Left ventricle myocardium inferior (tissue), 1 donor: Measurements from ENCODE around the gene TGFB1I1. TPM values are rescaled to one million over a fixed set of nuclear protein-coding genes. Genes with fewer than 3 reads are reported as not detected.
A peak's percentile ranks its signal among the peaks of the same experiment; 100 is the strongest.
"Not testable (repeated sequence)": the region's sequence is repeated elsewhere in the genome, so short reads cannot be mapped to it uniquely, and the experiment has no call there.

ENCODE experiments used
- DNase-seq: peaks from one replicate; pipeline ENCODE4 v3.0.0-alpha.2; 2020
- H3K27ac ChIP-seq: fragments of 200-600 bp; replicated peaks from 2 replicates; pipeline ENCODE4 v1.8.0; 2021
- H3K27me3 ChIP-seq: fragments of 200-600 bp; 2 replicates; pipeline ENCODE4 v1.8.0; 2021; ENCODE audit warnings: low read depth
- H3K36me3 ChIP-seq: fragments of 200-600 bp; 2 replicates; pipeline ENCODE4 v1.8.0; 2021
- H3K4me1 ChIP-seq: fragments of 200-600 bp; 2 replicates; pipeline ENCODE4 v1.8.0; 2021
- H3K4me3 ChIP-seq: fragments of 200-600 bp; 2 replicates; pipeline ENCODE4 v1.8.0; 2021; ENCODE audit warnings: mild to moderate bottlenecking, moderate library complexity
- H3K9me3 ChIP-seq: fragments of 200-600 bp; replicated peaks from 2 replicates; pipeline ENCODE4 v1.8.0; 2021
- intact Hi-C: fragments of 100-400 bp; cut with micrococcal nuclease; formaldehyde crosslinking; loops from one replicate; pipeline ENCODE4 v1.11.0; 2022
- total RNA-seq: library from RNA; stranded (reverse); fragmentation: NEBNext Ultra II Directional; extraction: Animal tissue kit (Norgen Biotek cat#: 25700); gene quantifications from one replicate; pipeline ENCODE4 v1.2.1, GENCODE V29; 2021
- TF ChIP-seq, protein P1 (sequence below): fragments of 200-600 bp; IDR thresholded peaks from 2 replicates; pipeline ENCODE4 v1.8.0; 2021; ENCODE audit warnings: antibody characterized with exemption, mild to moderate bottlenecking, borderline replicate concordance
- donor health status: DM: no; HTN: yes; CAD: no; lungs with severe emphysema.

The TGFB1I1 gene
- total RNA-seq, 1 donor from 2014 or later, result 15.6 TPM

GRCh38 chr16:31501966-31502348 lies 30.0 kb downstream of the TGFB1I1 start:
- H3K27me3 ChIP-seq, result no peaks in the 10 kb centered on the region
- no peak overlapping the region for H3K27ac ChIP-seq
- TF ChIP-seq, protein P1, sequence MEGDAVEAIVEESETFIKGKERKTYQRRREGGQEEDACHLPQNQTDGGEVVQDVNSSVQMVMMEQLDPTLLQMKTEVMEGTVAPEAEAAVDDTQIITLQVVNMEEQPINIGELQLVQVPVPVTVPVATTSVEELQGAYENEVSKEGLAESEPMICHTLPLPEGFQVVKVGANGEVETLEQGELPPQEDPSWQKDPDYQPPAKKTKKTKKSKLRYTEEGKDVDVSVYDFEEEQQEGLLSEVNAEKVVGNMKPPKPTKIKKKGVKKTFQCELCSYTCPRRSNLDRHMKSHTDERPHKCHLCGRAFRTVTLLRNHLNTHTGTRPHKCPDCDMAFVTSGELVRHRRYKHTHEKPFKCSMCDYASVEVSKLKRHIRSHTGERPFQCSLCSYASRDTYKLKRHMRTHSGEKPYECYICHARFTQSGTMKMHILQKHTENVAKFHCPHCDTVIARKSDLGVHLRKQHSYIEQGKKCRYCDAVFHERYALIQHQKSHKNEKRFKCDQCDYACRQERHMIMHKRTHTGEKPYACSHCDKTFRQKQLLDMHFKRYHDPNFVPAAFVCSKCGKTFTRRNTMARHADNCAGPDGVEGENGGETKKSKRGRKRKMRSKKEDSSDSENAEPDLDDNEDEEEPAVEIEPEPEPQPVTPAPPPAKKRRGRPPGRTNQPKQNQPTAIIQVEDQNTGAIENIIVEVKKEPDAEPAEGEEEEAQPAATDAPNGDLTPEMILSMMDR, result no peak
- DNase-seq, result no peak
- intact Hi-C loops, result no loop called here
- no peaks in the 10 kb centered on the region for H3K9me3 ChIP-seq
- peaks cover 55% of the 10 kb centered on the region for H3K4me1 ChIP-seq
- H3K36me3 ChIP-seq, result peaks cover 48% of the 10 kb centered on the region
- no peak overlapping the region for H3K4me3 ChIP-seq

DNA sequence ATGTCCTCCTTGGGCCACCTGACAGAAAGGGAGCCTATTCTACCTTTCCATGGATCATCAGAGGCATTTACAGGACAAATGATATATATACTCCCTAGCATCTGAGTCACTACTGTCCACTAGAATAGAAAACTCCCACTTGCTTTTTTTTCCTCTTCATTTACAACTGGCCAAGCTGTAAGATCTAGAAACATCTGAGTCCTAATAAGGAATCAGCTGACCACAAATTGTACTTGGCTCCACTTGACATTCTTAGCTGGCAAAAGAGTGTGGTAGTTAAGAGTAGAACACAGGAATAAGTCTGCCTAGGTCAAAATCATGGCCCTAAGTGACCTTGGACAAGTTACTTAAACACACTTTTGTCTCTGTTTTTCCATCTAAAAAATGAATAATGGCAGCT lies 31.0 kb downstream of the TGFB1I1 start:
- Histone ChIP-seq H3K27me3 (no peaks in the 10 kb centered on the region), H3K4me1 (peaks cover 65% of the 10 kb centered on the region), H3K4me3 (no peak overlapping the region), H3K9me3 (no peaks in the 10 kb centered on the region), H3K27ac (peak overlapping the region; percentile 59), H3K36me3 (peaks cover 38% of the 10 kb centered on the region)
- TF ChIP-seq, protein P1, result no peak
- intact Hi-C loops, result no loop called here
- DNase-seq, result no peak

- DNase-seq, H3K4me3 ChIP-seq, intact Hi-C loops, H3K27me3 ChIP-seq, H3K9me3 ChIP-seq: not testable (repeated sequence)
- H3K36me3 ChIP-seq, result peaks cover 32% of the 10 kb centered on the region
- H3K27ac ChIP-seq, result peak overlapping the region; percentile 59
- H3K4me1 ChIP-seq, result peaks cover 71% of the 10 kb centered on the region
Observed at GRCh38 chr16:31503555-31503954, 31.6 kb downstream of the TGFB1I1 start.

DNA sequence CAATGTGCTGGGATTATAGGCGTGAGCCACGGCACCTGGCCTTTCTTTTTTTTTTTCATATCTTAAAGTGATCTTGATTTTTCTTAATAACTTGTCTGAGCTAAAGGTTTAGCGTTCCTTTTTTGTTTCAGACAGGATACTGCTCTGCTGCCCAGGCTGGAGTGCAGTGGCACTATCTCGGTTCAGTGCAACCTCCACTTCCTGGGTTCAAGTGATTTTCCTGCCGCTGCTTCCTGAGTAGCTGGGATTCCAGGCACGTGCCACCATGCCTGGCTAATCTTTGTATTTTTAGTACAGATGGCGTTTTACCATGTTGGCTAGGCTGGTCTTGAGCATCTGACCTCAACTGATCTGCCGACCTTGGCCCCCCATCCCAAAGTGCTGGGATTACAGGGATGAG lies 32.2 kb downstream of the TGFB1I1 start:
- Histone ChIP-seq H3K27ac (peak overlapping the region; percentile 59), H3K27me3 (no peaks in the 10 kb centered on the region), H3K9me3 (no peaks in the 10 kb centered on the region), H3K4me1 (peaks cover 77% of the 10 kb centered on the region), H3K4me3 (no peak overlapping the region), H3K36me3 (peaks cover 26% of the 10 kb centered on the region)
- no peak for DNase-seq
- intact Hi-C loops, result no loop called here
- TF ChIP-seq, protein P1, result no peak

DNA sequence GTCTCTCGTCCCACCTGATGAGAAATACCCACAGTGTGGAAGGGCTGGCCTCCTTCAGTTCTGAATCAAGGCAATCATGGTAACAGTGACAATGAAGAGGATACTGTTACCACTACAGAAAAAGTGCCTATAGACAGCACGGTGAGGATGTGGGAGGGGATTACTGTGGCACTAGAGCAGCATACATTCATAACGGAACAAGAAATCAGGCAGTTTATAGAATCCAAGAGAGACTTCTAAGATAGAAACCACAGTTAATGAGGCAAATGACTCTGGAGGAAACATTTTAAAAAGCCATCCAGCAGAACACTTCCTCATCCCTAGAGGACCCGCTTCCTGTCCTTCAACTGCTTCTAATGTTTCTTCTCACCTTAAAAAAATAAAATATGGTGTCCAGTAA lies 33.5 kb downstream of the TGFB1I1 start:
- no peaks in the 10 kb centered on the region for H3K9me3 ChIP-seq
- peak overlapping the region; percentile 59 for H3K27ac ChIP-seq
- H3K27me3 ChIP-seq, result no peaks in the 10 kb centered on the region
- intact Hi-C loops, result no loop called here
- H3K36me3 ChIP-seq, result peaks cover 13% of the 10 kb centered on the region
- H3K4me1 ChIP-seq, result peaks cover 87% of the 10 kb centered on the region
- TF ChIP-seq, protein P1, result no peak
- no peak overlapping the region for H3K4me3 ChIP-seq
- no peak for DNase-seq

GRCh38 chr16:31507617-31507928 lies 35.6 kb downstream of the TGFB1I1 start:
- peak overlapping the region; percentile 95 for H3K4me3 ChIP-seq
- intact Hi-C loops, result no loop called here
- no peaks in the 10 kb centered on the region for H3K9me3 ChIP-seq
- H3K4me1 ChIP-seq, result peaks cover 76% of the 10 kb centered on the region
- H3K27ac ChIP-seq, result peak overlapping the region; percentile 96
- TF ChIP-seq, protein P1, result no peak
- no peak for DNase-seq
- peaks cover 12% of the 10 kb centered on the region for H3K36me3 ChIP-seq
- no peaks in the 10 kb centered on the region for H3K27me3 ChIP-seq
